Heart right ventricle (tissue), 16 donors: Measurements from ENCODE around the gene LRR1. TPM values are rescaled to one million over a fixed set of nuclear protein-coding genes. Genes with fewer than 3 reads are reported as not detected.

Experiments used
- ATAC-seq, 8 donors: fragments of 200-7000 bp; cut with Tn5 transposase; one replicate each; pipeline ENCODE4 v1.9.1; 2020; ENCODE audit warnings: mild to moderate bottlenecking in 8 of 8, moderate library complexity in 8 of 8, moderate number of reproducible peaks in 1 of 8
- DNase-seq, 2 donors: peaks; one replicate each; pipeline ENCODE4 v3.0.0-alpha.2; 2020
- H3K27ac ChIP-seq, 10 donors: fragments of 200-600 bp; sonication (generic) in 2 of 10; one replicate each; pipeline versions ENCODE4 v1.5.0 to v1.8.0; 2020 to 2022; ENCODE audit warnings: mild to moderate bottlenecking in 3 of 10
- H3K27me3 ChIP-seq, 7 donors: fragments of 200-600 bp; one replicate each; pipeline ENCODE4 v1.8.0; 2021 to 2022; ENCODE audit warnings: mild to moderate bottlenecking in 2 of 7
- H3K36me3 ChIP-seq, 9 donors: fragments of 200-600 bp; sonication (generic) in 1 of 9; one replicate each; pipeline versions ENCODE4 v1.5.0 to v1.8.0; 2020 to 2022; ENCODE audit warnings: mild to moderate bottlenecking in 2 of 9
- H3K4me1 ChIP-seq, 9 donors: fragments of 200-600 bp; sonication (generic) in 1 of 9; one replicate each; pipeline versions ENCODE4 v1.5.0 to v1.8.0; 2020 to 2022; ENCODE audit warnings: mild to moderate bottlenecking in 4 of 9
- H3K4me3 ChIP-seq, 10 donors: fragments of 200-600 bp; sonication (generic) in 2 of 10; one replicate each; pipeline versions ENCODE4 v1.5.0 to v1.8.0; 2020 to 2022; ENCODE audit warnings: mild to moderate bottlenecking in 7 of 10, moderate library complexity in 2 of 10
- H3K9me3 ChIP-seq, 11 donors: fragments of 200-600 bp in 10 of 11; sonication (generic) in 2 of 11; one replicate each; pipeline versions ENCODE4 v1.5.0 to v1.8.0; 2013 to 2022; ENCODE audit warnings: mild to moderate bottlenecking in 2 of 11, control low read depth in 1 of 11, moderate library complexity in 1 of 11
- WGBS, 2 donors: extraction: QIAGEN DNeasy Blood & Tissue Kit; methylation state at CpG; one replicate each; pipeline ENCODE4 v1.1.7; 2013; ENCODE audit warnings: inconsistent platforms in 1 of 2; 5-methylcytosine and 5-hydroxymethylcytosine counted together
- intact Hi-C, 10 donors: fragments of 100-400 bp; cut with DNase I; formaldehyde crosslinking; loops; one replicate each; pipeline versions ENCODE4 v1.11.1 to v1.14.2; 2022
- polyA plus RNA-seq, 2 donors: library from polyadenylated mRNA; stranded (reverse); fragments of 200-250 nt; gene quantifications; one replicate each; pipeline ENCODE4 v1.2.3, GENCODE V29; 2013
- total RNA-seq, 10 donors: library from RNA; stranded (reverse); fragmentation: NEBNext Ultra II Directional in 3 of 10; extraction: Animal tissue kit (Norgen Biotek cat#: 25700) in 3 of 10; gene quantifications; one replicate each; pipeline versions ENCODE4 v1.2.1 to v1.2.4, GENCODE V29; 2021 to 2023
- TF ChIP-seq, protein P1 (sequence below), 9 donors: fragments of 200-600 bp; sonication (generic) in 2 of 9; IDR thresholded peaks; one replicate each; pipeline versions ENCODE4 v1.5.0 to v1.8.0; 2021 to 2022; ENCODE audit warnings: antibody characterized with exemption in 9 of 9, mild to moderate bottlenecking in 5 of 9, moderate library complexity in 1 of 9
- donor health status: Arrhythmogenic right ventricular cardiomyopathy.
- donor health status: ischemic (EF 13 %, LVEDD 7.1; RV severe dilation, severe dysfunction).
- donor health status: healthy with polysubstance abuse.
- donor health status: DM: no; HTN: yes; CAD: no.
- donor health status: DM: no; HTN: no; CAD: no.
- donor health status: ischemic (EF 25% LVEDD 6.9; RV normal size, moderate dysfunction).
- donor health status: ischemic (EF 25% LVEDD 5.7; RV mildly dilated, moderate dysfunction).
- donor health status: healthy.
- donor health status: DM: yes; HTN: yes; CAD: no.
- donor health status: Ischemic cardiomyopathy.
- donor health status: ischemic (EF 35%, LVEDD 5.7; RV mildly dilated, moderate dysfunction).
- donor health status: nonischemic (EF 11% LVEDD 7.7; RV severe dilation, severe dysfunction).
- donor health status: DM: yes; HTN: yes; CAD: no.
- donor health status: PGD.
- donor health status: ischemic (EF 29% LVEDD 5.4; RV normal size, mild dysfunction).
- donor health status: nonischemic (EF 23%, LVEDD 6.1; RV moderate dilation, normal function).

LRR1 gene
- total and polyA plus RNA-seq, 12 donors: 2.7 to 38.4 (median 6.5) TPM

- DNase-seq: no peak
- H3K4me1 ChIP-seq: no peaks in the 10 kb centered on the region
- H3K9me3 ChIP-seq: no peaks in the 10 kb centered on the region
- 71 to 74% methylated on average over 5 of the region's 5 CpGs for WGBS, 2 donors
- no peaks in the 10 kb centered on the region for H3K36me3 ChIP-seq
- intact Hi-C loops: no loop called here
- ATAC-seq: no peak
- no peak overlapping the region for H3K4me3 ChIP-seq
- TF ChIP-seq, protein P1, sequence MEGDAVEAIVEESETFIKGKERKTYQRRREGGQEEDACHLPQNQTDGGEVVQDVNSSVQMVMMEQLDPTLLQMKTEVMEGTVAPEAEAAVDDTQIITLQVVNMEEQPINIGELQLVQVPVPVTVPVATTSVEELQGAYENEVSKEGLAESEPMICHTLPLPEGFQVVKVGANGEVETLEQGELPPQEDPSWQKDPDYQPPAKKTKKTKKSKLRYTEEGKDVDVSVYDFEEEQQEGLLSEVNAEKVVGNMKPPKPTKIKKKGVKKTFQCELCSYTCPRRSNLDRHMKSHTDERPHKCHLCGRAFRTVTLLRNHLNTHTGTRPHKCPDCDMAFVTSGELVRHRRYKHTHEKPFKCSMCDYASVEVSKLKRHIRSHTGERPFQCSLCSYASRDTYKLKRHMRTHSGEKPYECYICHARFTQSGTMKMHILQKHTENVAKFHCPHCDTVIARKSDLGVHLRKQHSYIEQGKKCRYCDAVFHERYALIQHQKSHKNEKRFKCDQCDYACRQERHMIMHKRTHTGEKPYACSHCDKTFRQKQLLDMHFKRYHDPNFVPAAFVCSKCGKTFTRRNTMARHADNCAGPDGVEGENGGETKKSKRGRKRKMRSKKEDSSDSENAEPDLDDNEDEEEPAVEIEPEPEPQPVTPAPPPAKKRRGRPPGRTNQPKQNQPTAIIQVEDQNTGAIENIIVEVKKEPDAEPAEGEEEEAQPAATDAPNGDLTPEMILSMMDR (IDR thresholded peaks at IDR 0.05): peak in 3 of 9 donors; percentile 19 to 25 (median 23)
- H3K27me3 ChIP-seq: no peaks in the 10 kb centered on the region
- no peak overlapping the region for H3K27ac ChIP-seq
Measured at GRCh38 chr14:49550286-49551184, 48.2 kb upstream of the LRR1 start.

GRCh38 chr14:49551569-49551968, 47.2 kb upstream of the LRR1 start:
- ATAC-seq: no peak
- H3K4me3 ChIP-seq: no peak overlapping the region
- H3K9me3 ChIP-seq: no peaks in the 10 kb centered on the region
- 81 to 91% methylated on average over 2 of the region's 2 CpGs for WGBS, 2 donors
- intact Hi-C loops: no loop called here
- no peaks in the 10 kb centered on the region for H3K27me3 ChIP-seq
- no peak overlapping the region for H3K27ac ChIP-seq
- no peak for DNase-seq
- no peaks in the 10 kb centered on the region for H3K36me3 ChIP-seq
- no peaks in the 10 kb centered on the region for H3K4me1 ChIP-seq
- TF ChIP-seq, protein P1 (IDR thresholded peaks at IDR 0.05): no peak

GRCh38 chr14:49553106-49553505, 45.6 kb upstream of the LRR1 start:
- Histone ChIP-seq H3K27me3 (no peaks in the 10 kb centered on the region), H3K4me1 (no peaks in the 10 kb centered on the region), H3K27ac (no peak overlapping the region), H3K4me3 (no peak overlapping the region), H3K9me3 (no peaks in the 10 kb centered on the region), H3K36me3 (no peaks in the 10 kb centered on the region)
- DNase-seq (no peak), ATAC-seq (no peak)
- intact Hi-C loops: no loop called here
- TF ChIP-seq, protein P1 (IDR thresholded peaks at IDR 0.05): no peak

DNA sequence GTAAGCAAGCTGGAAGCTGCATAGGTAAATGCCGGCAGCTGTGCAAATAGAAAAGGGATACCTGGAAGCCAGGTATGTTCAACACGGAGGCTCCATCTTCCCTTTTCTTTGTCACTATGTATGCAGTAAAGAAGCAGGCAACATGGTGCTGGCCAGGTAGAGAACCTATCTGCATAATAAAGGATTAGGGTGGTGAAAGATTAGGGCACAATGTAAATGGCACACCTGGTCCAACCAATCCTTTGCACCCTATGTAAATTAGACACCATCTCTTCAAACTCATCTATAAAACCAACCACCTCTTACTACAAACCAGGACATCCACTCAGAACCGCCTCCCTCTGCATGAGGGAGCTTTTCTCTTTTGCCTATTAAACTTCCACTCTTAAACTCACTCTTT, 44.8 kb upstream of the LRR1 start:
- H3K4me3 ChIP-seq: no peak overlapping the region
- TF ChIP-seq, protein P1 (IDR thresholded peaks at IDR 0.05): no peak
- WGBS, 2 donors: 64 to 66% methylated on average over 3 of the region's 3 CpGs
- H3K27me3 ChIP-seq: no peaks in the 10 kb centered on the region
- H3K9me3 ChIP-seq: no peaks in the 10 kb centered on the region
- ATAC-seq (no peak), DNase-seq (no peak)
- intact Hi-C loops: no loop called here
- no peaks in the 10 kb centered on the region for H3K4me1 ChIP-seq
- no peak overlapping the region for H3K27ac ChIP-seq
- H3K36me3 ChIP-seq: no peaks in the 10 kb centered on the region
